Mucosa of stomach (tissue), 1 donor: Measurements from ENCODE around the gene HMX2.

Experiments used
- H3K27me3 ChIP-seq: one replicate; pipeline ENCODE4 v1.7.0; 2013; ENCODE audit warnings: mild to moderate bottlenecking, low read length; ENCODE audit not compliant: control insufficient read depth, insufficient read depth
- H3K36me3 ChIP-seq: one replicate; pipeline ENCODE4 v1.7.0; 2013; ENCODE audit warnings: low read length; ENCODE audit not compliant: control insufficient read depth, insufficient read depth
- H3K4me1 ChIP-seq: one replicate; pipeline ENCODE4 v1.7.0; 2013; ENCODE audit warnings: mild to moderate bottlenecking, low read length; ENCODE audit not compliant: control insufficient read depth, insufficient read depth
- H3K4me3 ChIP-seq: one replicate; pipeline ENCODE4 v1.7.0; 2013; ENCODE audit warnings: low read length
- H3K9ac ChIP-seq: one replicate; pipeline ENCODE4 v1.7.0; 2013; ENCODE audit warnings: mild to moderate bottlenecking, low read length, moderate library complexity
- H3K9me3 ChIP-seq: one replicate; pipeline ENCODE4 v1.7.0; 2013; ENCODE audit warnings: mild to moderate bottlenecking, low read length, moderate library complexity; ENCODE audit not compliant: control insufficient read depth
- donor health status: Pancreatic carcinoma.

HMX2 gene

GRCh38 chr10:123132576-123133477 lies 15.1 kb upstream of the HMX2 start:
- Histone ChIP-seq H3K36me3 (no peaks in the 10 kb centered on the region), H3K9ac (no peak overlapping the region), H3K27me3 (peaks cover 78% of the 10 kb centered on the region), H3K4me1 (peaks cover 26% of the 10 kb centered on the region), H3K9me3 (peaks cover 4% of the 10 kb centered on the region), H3K4me3 (no peak overlapping the region)

DNA sequence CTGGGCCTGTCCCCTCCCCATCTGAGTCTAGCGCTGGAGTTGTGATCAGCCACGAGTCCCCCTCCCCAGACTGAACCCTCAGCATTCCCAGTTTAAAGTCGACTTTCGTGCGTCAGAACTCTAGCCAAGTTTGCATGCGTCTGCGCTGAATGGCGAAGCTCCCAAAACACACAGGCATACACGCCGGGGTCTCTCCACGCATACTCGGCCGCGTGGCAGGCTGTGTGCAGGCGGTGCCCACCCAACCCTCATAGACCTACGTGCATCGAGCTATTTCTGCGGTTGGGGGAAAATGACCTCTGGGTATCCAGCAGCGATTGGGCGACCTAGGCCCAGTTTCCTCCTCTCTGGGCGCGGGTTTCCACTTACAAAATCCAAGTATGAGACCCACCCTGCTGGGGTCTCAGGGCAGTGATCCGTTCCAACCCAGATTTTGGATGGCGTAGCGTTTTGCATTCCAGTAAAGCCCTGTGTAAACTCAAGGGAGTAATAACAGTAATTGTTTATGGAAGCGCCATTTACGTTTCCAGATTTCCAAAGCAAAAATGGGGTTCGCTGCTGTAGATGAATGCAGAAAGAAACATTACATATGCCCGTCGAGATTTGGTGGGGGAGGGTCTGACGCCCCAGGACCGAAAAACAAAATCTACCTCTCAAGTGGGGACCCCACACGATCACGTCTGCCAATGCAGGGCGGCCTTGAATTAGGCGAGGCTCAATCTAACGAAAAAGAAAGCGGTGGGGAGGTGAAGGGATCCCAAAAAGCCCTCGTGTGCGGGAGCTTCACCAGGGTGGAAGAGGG lies 14.2 kb upstream of the HMX2 start:
- Histone ChIP-seq H3K4me3 (no peak overlapping the region), H3K36me3 (no peaks in the 10 kb centered on the region), H3K27me3 (peaks cover 86% of the 10 kb centered on the region), H3K9ac (no peak overlapping the region), H3K4me1 (peaks cover 26% of the 10 kb centered on the region), H3K9me3 (peaks cover 4% of the 10 kb centered on the region)

DNA sequence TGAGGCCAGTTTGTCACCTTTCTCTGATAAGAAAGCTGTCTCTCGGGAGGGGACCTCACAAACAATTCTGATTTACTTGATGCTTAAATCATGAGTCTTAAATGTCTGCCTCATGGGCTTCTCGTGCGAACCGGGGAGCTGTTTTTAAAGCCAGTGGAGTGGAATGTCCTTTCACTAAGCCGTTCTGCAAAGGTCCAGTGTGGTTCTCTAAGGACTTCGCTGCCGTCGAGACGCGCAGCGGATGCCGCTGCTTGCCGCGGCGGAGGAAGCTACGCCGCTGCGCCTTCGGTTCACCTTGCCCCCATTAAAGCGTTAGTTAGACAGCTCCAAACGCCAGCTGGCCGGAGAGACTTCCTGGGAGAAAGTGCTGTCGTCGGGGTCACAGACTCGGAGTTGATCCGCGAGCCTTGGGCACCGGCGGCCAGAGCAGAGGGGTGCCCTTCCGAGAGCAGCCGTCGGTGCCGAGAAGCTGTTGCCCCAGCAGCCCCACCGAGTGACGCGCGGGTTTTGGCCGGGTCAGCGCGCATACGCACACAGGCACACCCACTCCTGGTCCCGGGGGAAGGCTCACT lies 13.5 kb upstream of the HMX2 start:
- Histone ChIP-seq H3K27me3 (peaks cover 86% of the 10 kb centered on the region), H3K4me3 (no peak overlapping the region), H3K4me1 (peaks cover 31% of the 10 kb centered on the region)

GRCh38 chr10:123134915-123135414 lies 13.0 kb upstream of the HMX2 start:
- Histone ChIP-seq H3K27me3 (peaks cover 90% of the 10 kb centered on the region), H3K4me1 (peaks cover 37% of the 10 kb centered on the region), H3K9me3 (peaks cover 4% of the 10 kb centered on the region), H3K9ac (no peak overlapping the region), H3K36me3 (no peaks in the 10 kb centered on the region), H3K4me3 (no peak overlapping the region)

More for the DNA sequence above, 13.5 kb upstream of the HMX2 start:
- Histone ChIP-seq H3K9ac (no peak overlapping the region), H3K9me3 (peaks cover 4% of the 10 kb centered on the region), H3K36me3 (no peaks in the 10 kb centered on the region)

DNA sequence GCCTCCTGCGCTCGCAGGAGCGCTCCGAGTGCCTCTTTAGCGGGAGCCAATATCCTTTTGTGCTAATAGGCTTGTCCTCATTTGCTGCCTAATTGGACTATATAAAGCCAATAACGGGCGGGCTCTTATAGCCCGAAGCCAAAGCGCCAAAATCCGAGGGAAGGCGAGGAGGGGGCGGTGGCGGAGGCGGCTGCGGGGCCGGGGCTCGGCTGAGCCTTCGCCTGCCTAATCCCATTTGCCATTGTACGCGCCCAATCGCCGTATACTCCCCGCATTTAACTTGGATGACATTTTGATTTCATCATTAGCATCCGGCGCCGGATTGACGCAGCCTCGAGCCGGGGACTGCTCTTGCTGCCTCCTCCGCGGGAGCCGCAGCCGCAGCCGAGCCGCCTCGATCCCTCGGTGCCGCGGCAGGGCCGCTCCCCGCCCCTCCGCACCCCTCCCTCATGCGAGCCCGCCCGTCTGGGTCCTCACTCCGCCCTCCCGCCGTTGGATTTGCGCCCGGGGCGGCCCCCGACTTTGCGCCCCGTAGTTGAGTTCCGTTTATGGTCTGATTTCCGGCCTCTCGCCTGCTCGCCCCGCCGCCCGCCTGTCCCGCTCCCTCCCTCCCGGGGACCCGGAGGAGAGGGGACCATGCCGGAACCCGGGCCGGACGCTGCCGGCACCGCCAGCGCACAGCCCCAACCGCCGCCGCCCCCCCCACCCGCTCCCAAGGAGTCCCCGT lies 12.4 kb upstream of the HMX2 start, which contains the start of gene HMX3:
Gene HMX3, plus strand, starts transcription at position 556 of the 727 bp plus-strand sequence. Its CDS starts 81 bp downstream, at position 637.
- H3K9me3 ChIP-seq: peaks cover 4% of the 10 kb centered on the region
- no peak within 1 kb of the TSS for H3K9ac ChIP-seq
- H3K4me3 ChIP-seq: no peak within 1 kb of the TSS
- no peaks in the 10 kb centered on the region for H3K36me3 ChIP-seq
- H3K4me1 ChIP-seq: peaks cover 42% of the 10 kb centered on the region
- peaks cover 96% of the 10 kb centered on the region for H3K27me3 ChIP-seq

- Histone ChIP-seq H3K4me3 (no peak overlapping the region), H3K9me3 (peaks cover 4% of the 10 kb centered on the region), H3K36me3 (no peaks in the 10 kb centered on the region), H3K27me3 (peaks cover 99% of the 10 kb centered on the region), H3K4me1 (peaks cover 42% of the 10 kb centered on the region), H3K9ac (no peak overlapping the region)
These were observed 11.6 kb upstream of the HMX2 start for GRCh38 chr10:123136221-123136805.

GRCh38 chr10:123136806-123137642 lies 10.9 kb upstream of the HMX2 start:
- Histone ChIP-seq H3K9me3 (peaks cover 4% of the 10 kb centered on the region), H3K27me3 (peaks cover 99% of the 10 kb centered on the region), H3K4me1 (peaks cover 42% of the 10 kb centered on the region), H3K9ac (no peak overlapping the region), H3K4me3 (no peak overlapping the region), H3K36me3 (no peaks in the 10 kb centered on the region)

- Histone ChIP-seq H3K27me3 (peaks cover 99% of the 10 kb centered on the region), H3K4me1 (peaks cover 29% of the 10 kb centered on the region), H3K36me3 (no peaks in the 10 kb centered on the region), H3K9me3 (no peaks in the 10 kb centered on the region), H3K4me3 (no peak overlapping the region), H3K9ac (no peak overlapping the region)
These were observed 8.8 kb upstream of the HMX2 start for GRCh38 chr10:123139165-123139520.

DNA sequence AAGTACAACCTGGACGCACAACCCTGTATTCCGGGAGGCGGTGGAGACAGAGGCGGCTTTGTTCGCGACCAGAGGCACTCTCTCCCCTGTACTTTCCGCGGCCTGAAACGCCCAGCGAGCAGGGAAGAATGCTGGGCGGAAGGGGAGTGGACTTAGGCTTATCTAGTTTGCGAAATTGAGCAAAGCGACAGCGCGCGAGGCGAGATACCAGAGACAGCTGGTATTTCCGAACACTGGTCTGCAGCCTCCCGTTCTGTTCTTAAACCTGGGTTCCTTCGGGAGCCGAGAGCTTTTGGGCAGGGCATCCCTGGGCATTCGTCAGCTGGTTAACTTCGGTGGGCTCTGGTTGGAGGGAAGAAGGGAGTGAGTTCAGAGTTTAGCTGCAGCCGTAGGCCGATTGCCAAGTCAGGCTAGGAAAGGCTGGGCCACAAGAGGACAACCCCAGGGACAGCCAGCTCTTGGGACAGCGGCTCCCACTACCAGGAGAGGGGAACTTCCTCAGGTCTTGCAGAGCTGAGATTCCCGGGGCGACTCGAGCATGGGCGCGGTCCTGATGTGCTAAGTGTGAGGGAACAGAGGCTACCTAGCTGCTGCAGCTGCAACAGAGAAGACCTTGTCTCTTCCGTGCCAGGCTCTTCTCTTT lies 8.3 kb upstream of the HMX2 start:
- no peaks in the 10 kb centered on the region for H3K9me3 ChIP-seq
- H3K36me3 ChIP-seq: no peaks in the 10 kb centered on the region
- peaks cover 29% of the 10 kb centered on the region for H3K4me1 ChIP-seq
- H3K4me3 ChIP-seq: no peak overlapping the region
- H3K27me3 ChIP-seq: peaks cover 99% of the 10 kb centered on the region
- H3K9ac ChIP-seq: no peak overlapping the region

- Histone ChIP-seq H3K36me3 (no peaks in the 10 kb centered on the region), H3K4me1 (peaks cover 25% of the 10 kb centered on the region), H3K9me3 (no peaks in the 10 kb centered on the region), H3K4me3 (no peak overlapping the region), H3K27me3 (peaks cover 99% of the 10 kb centered on the region), H3K9ac (no peak overlapping the region)
These were observed 7.6 kb upstream of the HMX2 start for GRCh38 chr10:123140164-123140982.
